WERI-Rb-1 (cell line): ENCODE measurements around the gene PLPP3.
A peak's percentile ranks its signal among the peaks of the same experiment; 100 is the strongest.

ENCODE experiments used
- DNase-seq: peaks from one replicate; pipeline ENCODE4 v3.0.0-alpha.2; 2020
- H3K27ac ChIP-seq: fragments of 250-450 bp; sonication (Bioruptor Pico); 2 replicates; pipeline ENCODE4 v1.5.1; 2020; ENCODE audit warnings: mild to moderate bottlenecking, moderate library complexity
- H3K27me3 ChIP-seq: fragments of 250-450 bp; sonication (Bioruptor Pico); 2 replicates; pipeline ENCODE4 v1.5.1; 2021; ENCODE audit warnings: mild to moderate bottlenecking, low read depth, moderate library complexity; ENCODE audit not compliant: insufficient read depth, severe bottlenecking
- H3K36me3 ChIP-seq: fragments of 250-450 bp; sonication (Bioruptor Pico); 2 replicates; pipeline ENCODE4 v1.5.1; 2020; ENCODE audit warnings: mild to moderate bottlenecking, moderate library complexity
- H3K4me3 ChIP-seq: 2 replicates; pipeline ENCODE4 v1.5.1; 2011; ENCODE audit warnings: low read depth, mild to moderate bottlenecking, control low read depth, low read length
- H3K9me3 ChIP-seq: fragments of 250-450 bp; sonication (Bioruptor Pico); 2 replicates; pipeline ENCODE4 v1.5.1; 2021; ENCODE audit warnings: mild to moderate bottlenecking, moderate library complexity; ENCODE audit not compliant: severe bottlenecking
- TF ChIP-seq, protein P1 (sequence below): IDR thresholded peaks from 2 replicates; pipeline ENCODE4 v1.5.1; 2011; ENCODE audit warnings: low read depth, mild to moderate bottlenecking, control low read depth, inconsistent platforms, low read length

The PLPP3 gene

DNA sequence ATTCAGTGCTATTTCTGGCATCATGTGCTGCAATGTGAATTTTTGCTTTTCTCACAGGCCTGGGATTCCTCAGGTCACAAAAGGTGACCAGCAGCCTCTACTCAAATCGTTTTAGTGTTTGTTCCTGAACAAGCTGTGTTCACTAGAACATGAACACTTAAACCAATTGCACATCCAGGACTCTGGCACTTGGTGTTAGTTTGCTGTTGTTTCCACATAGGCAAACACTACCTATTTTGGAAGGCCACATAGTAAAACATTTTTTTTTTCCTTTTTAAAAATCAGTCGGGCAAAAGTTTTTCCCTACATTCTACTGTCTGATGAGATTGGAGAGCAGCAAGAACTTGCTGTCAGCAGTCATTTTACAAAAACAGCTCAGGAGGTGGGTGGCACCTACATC, 83.2 kb downstream of the PLPP3 start:
- no peaks in the 10 kb centered on the region for H3K27me3 ChIP-seq
- H3K4me3 ChIP-seq, result no peak overlapping the region
- no peak overlapping the region for H3K27ac ChIP-seq
- H3K9me3 ChIP-seq, result no peaks in the 10 kb centered on the region
- TF ChIP-seq, protein P1, sequence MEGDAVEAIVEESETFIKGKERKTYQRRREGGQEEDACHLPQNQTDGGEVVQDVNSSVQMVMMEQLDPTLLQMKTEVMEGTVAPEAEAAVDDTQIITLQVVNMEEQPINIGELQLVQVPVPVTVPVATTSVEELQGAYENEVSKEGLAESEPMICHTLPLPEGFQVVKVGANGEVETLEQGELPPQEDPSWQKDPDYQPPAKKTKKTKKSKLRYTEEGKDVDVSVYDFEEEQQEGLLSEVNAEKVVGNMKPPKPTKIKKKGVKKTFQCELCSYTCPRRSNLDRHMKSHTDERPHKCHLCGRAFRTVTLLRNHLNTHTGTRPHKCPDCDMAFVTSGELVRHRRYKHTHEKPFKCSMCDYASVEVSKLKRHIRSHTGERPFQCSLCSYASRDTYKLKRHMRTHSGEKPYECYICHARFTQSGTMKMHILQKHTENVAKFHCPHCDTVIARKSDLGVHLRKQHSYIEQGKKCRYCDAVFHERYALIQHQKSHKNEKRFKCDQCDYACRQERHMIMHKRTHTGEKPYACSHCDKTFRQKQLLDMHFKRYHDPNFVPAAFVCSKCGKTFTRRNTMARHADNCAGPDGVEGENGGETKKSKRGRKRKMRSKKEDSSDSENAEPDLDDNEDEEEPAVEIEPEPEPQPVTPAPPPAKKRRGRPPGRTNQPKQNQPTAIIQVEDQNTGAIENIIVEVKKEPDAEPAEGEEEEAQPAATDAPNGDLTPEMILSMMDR, result no peak
- DNase-seq, result no peak
- no peaks in the 10 kb centered on the region for H3K36me3 ChIP-seq

DNA sequence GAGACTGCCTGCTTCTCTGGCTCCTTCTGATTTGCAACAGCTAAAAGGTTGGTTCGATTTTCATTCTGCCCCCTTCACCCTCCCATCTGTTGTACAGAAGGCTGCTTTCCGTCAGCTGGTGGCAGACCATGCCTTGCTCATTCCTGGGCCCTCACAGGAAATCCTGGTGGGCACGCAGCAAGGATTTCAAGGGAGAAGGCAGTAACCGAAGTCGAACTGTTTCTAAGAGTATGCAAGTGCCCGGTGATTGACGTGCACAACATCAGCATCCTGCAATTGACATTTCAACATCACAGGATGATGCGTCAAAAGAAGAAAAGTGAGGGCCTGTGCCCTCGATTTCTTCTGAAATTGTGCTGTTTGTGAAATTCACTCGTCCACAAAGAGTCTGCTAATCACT, 83.8 kb downstream of the PLPP3 start:
- Histone ChIP-seq H3K36me3 (no peaks in the 10 kb centered on the region), H3K4me3 (no peak overlapping the region), H3K27me3 (no peaks in the 10 kb centered on the region), H3K9me3 (no peaks in the 10 kb centered on the region), H3K27ac (no peak overlapping the region)
- DNase-seq, result no peak
- TF ChIP-seq, protein P1, result no peak

DNA sequence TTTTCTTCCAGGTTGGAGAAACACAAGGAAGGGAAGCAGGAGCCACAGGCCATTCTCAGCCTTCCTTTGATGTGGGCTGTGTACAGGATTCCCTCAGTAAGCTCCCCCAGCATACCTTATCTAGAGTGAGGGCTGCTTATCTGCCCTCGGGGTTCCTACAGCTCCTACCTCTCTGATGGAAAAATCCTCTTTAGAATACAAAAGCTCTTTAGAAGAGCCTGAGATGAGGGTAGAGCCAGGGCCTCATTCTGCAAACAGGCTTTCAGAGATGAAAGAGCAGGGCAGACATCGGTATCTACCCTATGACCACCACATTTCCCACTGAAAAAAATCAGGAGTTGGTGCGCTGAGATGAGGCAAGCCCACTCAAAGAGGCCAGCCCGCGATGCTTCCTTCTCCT, 85.1 kb downstream of the PLPP3 start:
- peak; percentile 18 for DNase-seq
- Histone ChIP-seq H3K36me3 (no peaks in the 10 kb centered on the region), H3K9me3 (no peaks in the 10 kb centered on the region), H3K27me3 (no peaks in the 10 kb centered on the region), H3K27ac (no peak overlapping the region), H3K4me3 (no peak overlapping the region)
- TF ChIP-seq, protein P1, result no peak

DNA sequence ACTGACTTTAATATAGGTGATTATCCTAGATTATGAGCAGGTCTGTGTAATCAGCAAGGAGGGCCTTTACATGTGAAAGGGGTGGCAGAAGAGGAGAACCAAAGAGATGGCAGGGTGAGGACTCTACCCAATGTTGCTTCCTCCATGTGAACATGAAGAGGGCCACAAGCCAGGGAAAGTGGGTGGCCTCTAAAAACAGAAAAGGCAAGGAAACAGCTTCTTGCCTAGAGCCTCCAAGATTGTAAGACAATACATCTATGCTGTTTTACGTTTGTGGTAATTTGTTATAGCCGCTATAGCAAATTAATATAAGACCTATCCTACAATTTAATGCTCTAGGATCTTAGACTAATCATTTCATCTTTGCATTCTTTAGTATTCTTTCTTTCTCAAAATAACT, 85.5 kb downstream of the PLPP3 start:
- no peak for DNase-seq
- no peak overlapping the region for H3K27ac ChIP-seq
- no peaks in the 10 kb centered on the region for H3K27me3 ChIP-seq
- H3K4me3 ChIP-seq, result no peak overlapping the region
- no peaks in the 10 kb centered on the region for H3K36me3 ChIP-seq
- no peaks in the 10 kb centered on the region for H3K9me3 ChIP-seq
- TF ChIP-seq, protein P1, result no peak

DNA sequence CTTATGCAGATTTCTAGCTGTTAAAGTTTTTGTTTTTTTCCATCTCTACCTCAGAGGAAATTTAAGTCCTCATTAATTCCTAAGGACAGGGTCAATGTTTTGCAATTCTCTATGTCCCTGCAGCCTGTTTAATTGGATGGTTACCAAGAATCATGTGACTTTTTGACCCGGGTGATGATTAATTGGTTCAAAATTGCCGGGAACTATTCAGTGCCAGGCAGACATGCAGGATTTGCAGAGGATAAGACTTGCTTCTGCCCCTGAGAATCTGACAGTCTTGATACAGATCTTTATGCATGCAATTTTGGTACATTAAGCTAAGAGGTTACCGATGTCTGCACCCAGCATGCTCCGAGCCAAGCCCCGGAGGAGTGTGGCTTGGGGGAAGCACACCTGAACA, 87.9 kb downstream of the PLPP3 start:
- TF ChIP-seq, protein P1, result no peak
- H3K36me3 ChIP-seq, result no peaks in the 10 kb centered on the region
- no peak for DNase-seq
- H3K27me3 ChIP-seq, result no peaks in the 10 kb centered on the region
- no peak overlapping the region for H3K27ac ChIP-seq
- no peaks in the 10 kb centered on the region for H3K9me3 ChIP-seq
- no peak overlapping the region for H3K4me3 ChIP-seq

DNA sequence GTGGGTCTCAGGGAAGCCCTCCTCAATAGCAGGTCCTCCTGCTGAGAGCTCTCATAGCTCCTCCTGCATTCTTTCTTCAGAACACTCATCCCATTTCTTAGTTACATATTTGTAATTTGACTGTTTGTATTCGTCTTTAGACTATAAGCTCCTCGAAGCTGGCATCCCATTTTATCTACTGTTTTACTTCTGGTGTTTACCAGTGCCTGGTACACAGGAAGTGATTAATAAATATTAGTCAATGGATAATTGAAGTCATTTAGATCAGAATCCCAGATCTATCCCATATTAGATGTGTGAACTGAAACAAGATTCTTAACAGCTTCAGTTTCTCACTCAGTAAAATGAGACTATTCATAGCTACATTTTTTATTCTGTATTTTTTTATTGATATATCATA, 88.7 kb downstream of the PLPP3 start:
- no peaks in the 10 kb centered on the region for H3K27me3 ChIP-seq
- H3K4me3 ChIP-seq, result no peak overlapping the region
- no peaks in the 10 kb centered on the region for H3K36me3 ChIP-seq
- H3K27ac ChIP-seq, result no peak overlapping the region
- DNase-seq, result no peak
- H3K9me3 ChIP-seq, result no peaks in the 10 kb centered on the region
- TF ChIP-seq, protein P1, result no peak
